Stimulated activated CD8-positive, alpha-beta memory T cell treated with anti-CD3 and anti-CD28 coated beads, Interleukin-12 subunit alpha, Interleukin-12 subunit beta, amount 100 ng/mL, for 24 hours (primary cell): ENCODE data around the gene WNT7B.

Source experiments
- DNase-seq: peaks from one replicate; pipeline ENCODE4 v3.0.0-alpha.2; 2020; ENCODE audit errors: extremely low read depth

Gene WNT7B

DNA sequence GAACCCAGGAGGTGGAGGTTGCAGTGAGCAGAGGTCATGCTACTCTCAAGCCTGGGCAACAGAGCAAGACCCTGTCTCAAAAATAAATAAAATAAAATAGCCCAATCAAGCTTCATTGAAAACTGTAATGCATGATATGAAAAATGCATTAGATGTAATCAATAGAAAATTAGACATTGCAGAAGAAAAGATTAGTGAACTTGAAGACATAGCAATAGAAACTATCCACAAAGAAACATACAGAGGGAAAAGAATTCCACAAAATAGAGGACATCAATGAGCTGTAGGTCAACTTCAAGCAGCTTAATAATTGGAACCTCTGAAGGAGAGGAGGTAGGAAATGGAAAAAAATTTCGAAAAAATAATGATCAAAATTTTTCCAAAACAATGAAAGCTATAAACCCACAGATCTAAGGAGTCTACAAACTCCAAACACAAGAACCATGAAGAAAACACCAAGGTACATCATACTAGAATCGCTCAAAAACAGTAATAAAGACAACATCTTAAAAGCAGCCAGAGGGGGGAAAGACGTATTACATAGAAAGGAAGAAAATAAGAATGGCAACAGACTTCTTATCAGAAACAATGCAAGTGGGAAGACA lies 104.2 kb downstream of the WNT7B start:
- no peak for DNase-seq

DNA sequence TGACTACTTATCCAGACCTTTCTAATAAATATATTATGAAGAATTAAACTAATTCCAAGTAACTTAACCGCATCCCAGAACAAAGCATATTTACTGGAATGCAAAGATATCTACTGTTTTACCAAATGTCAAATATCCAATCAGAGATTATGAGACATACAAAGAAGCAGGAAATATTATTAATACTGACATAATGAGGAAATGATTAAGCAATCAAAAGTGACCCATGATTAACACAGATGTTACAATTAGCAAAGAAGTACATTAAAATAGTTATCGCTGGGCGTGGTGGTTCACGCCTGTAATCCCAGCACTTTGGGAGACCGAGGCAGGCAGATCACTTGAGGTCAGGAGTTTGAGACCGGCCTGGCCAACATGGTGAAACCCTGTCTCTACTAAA lies 105.2 kb downstream of the WNT7B start:
- no peak for DNase-seq
